GM21526 (cell line): ENCODE data around the gene RFX6.

Experiments used
- ATAC-seq: cut with Tn5 transposase; IDR thresholded peaks from one replicate; pipeline ENCODE4 v1.9.1; 2021; ENCODE audit warnings: moderate library complexity; ENCODE audit not compliant: unreplicated experiment, low FRiP score

RFX6 gene

DNA sequence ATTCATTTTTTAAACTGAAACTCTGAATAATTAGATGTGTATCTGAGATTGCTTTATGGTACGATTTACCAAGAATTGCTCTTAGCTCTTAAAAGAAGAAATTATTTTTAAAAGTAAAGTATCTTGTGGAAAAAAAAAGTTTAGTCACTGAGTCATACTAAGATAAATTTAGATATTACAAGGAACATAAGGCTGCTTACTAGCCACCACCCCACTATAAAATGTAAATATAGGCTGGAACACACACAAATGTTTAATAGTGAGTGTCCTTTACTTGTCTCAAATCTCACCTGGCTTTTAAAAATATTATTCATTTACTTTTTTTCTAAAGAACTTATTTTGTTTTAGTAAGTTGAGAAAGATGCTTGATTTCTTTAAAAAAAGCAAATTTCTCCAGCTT lies 17.6 kb downstream of the RFX6 start:
- no peak for ATAC-seq

DNA sequence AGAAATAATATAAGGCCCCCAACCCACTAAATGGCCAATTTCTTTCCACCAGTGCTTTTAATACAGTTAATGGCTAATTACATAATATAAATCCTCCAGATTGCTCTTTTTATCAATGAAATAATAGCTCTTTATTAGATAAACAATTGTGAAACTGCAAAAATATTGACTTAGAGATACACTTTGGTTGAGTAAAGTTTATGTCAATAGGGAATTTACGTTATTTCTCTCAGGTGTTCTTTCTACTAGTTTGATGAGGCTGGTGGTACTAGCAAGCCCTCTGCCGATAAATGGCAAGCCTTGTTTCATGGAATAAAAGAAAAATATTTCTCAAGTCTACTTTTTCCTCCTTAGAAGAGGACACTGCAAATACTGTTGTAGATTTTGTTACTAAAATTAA lies 18.9 kb downstream of the RFX6 start:
- ATAC-seq, result no peak

DNA sequence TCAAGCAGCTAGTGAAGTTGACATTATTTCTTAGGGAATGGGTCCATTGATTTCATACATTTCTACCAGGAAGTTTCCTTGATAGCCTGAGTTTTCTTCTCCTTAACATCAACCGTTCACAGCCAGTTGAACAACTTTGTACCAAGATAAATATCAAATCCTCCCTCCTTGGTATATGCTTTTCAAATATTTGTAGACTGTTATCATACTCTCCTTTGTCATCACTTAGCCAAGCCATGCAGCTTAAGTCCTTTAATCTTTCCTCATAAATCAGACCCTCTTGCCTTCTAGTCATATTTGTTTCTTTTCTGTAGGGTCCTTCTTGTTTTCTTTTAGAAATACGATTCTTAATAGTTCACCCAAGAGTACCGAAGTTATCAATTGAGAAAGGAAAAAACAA lies 25.6 kb downstream of the RFX6 start:
- no peak for ATAC-seq

DNA sequence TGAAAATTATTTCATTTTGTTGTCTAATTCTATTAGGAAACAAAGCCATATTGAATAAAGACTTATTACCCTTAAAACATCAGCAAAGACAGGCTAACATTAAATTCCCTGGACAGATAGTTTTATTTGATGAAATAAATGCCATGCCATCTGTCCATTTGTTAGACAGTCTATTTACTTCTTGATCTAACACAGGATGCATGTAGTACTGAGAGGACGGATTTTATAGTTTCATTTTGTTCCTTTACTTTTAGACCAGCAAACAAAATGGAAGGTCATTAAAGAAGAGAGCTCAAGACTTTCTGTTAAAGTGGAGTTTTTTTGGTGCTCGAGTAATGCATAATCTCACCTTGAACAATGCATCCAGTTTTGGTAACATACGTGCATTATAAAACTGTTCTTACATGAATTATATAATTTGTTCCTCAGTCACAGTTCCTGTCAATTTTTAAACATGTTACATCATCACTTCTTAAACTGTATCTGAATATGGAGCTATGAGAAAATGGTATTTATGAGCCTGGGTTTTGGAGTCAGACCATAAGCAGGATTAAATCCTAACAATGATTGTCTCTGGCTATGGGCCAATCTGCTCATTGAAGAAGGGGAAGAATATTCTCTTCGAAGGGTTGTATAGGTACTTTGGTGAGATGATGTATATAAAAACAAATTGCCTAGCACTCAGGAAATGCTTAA lies 46.0 kb downstream of the RFX6 start:
- no peak for ATAC-seq

DNA sequence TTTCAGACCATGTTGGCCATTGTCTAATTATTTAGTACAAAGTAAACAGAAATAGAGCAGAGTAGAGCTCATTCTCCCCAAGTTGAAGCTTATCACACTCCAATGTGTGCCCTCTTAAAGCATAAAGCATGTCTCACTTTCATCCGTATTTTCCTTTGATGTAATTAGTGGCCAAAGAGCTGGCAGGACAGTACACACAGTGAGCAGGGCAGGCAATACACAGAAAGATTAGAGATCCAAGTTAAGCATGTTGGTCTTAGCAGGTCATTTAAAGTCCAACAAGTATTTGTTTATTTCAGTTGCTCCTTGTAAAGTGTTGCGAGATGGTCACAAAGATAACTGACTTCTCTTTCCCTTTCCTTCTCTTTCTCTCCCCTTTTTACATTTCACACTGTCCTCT lies 47.2 kb downstream of the RFX6 start:
- ATAC-seq, result no peak

DNA sequence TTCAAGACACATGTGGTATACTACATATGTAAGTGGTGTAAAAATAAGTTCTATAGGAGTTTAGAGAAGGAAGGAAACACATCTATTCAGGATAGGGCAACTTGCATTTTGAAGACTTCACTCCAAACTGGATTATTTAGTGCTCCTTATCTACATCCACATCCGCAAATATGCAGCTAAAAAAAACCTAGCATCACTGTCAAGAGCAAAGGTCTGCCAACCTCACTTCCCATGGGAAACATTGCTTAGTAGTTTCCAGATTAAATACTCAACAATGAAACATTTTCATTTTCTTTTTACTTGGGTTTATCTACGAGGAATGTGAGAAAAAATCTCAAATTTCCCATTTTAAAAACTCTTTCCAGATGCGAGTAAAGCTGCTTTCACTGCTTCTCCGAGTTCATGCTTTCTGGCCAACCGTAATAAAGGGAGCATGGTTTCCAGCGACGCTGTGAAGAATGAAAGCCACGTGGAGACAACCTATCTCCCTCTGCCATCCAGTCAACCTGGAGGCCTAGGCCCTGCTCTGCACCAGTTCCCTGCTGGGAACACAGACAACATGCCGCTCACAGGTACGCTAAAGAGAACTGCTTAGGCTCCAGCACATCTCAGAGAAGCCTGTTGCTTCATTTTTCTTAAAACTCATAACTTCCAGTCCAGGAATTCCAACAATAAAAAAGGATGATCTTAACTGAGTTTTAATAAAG lies 48.2 kb downstream of the RFX6 start:
- no peak for ATAC-seq

DNA sequence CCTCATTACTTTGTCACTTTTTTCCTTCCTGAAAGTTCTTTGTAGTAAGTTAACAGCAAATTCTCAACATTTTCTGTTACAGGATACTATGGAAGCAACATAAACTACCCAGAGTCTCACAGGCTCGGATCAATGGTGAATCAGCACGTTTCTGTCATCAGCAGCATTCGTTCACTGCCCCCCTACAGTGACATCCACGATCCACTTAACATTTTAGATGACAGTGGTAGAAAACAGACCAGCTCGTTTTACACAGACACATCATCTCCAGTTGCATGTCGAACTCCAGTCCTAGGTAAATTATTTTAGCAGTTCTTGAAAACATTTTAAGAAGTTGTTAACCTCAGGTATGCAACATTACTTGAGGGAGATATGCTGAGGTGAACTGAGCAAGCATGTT lies 51.6 kb downstream of the RFX6 start:
- no peak for ATAC-seq

DNA sequence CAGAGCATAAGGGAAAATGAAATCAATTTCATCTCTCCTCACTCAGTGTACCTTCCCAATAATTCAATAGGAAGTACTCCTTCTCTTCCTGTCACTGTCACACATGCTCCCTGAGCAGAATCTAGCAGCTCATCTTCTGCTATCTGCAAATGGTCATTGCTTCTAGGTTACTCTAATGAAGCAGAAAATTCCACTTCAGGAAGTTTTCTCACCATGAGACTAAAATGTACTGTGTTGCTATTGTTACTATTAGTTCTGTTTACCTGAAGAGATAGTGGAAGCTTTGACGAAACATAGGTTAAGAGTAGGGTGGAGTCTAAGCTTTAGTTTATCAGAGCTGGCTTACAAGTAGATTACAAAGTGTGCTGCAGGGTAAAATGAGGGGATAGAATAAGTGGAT lies 52.8 kb downstream of the RFX6 start:
- ATAC-seq, result no peak

DNA sequence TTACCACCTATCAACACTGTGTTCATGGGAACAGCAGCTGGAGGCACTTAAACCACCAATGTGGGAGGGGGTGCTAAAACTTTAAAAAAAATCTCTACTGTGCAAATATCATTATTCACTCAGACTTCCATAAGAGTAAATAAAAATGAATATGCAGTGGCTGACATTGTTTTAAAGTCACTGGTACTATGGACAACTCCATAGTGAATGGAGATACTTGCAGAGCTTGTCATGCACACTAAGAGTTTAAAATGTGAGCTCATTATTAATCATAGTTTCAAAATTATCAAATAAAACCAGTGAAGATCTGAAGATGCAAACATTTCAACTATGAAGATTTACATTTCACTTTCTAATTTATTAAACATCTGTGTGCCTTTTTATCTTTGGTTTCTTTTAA lies 54.4 kb downstream of the RFX6 start:
- no peak for ATAC-seq

DNA sequence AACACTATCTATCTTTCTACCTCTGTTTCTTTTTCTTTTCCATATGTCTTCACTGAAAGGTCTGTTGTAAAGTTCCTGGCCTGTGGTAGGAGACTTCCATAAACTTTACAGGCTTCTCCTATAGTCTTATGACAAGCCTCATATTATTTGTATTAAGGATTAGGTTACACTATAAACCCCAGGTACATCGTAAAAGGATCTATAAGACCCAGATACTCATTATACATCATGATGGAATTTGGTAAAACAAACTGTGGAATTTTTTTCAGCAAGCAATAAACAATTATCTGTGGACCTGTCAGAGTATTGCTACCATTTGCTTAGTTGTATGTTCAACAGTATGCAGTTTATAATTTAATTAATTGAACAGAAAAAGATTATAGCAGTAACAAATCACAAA lies 55.5 kb downstream of the RFX6 start:
- no peak for ATAC-seq

DNA sequence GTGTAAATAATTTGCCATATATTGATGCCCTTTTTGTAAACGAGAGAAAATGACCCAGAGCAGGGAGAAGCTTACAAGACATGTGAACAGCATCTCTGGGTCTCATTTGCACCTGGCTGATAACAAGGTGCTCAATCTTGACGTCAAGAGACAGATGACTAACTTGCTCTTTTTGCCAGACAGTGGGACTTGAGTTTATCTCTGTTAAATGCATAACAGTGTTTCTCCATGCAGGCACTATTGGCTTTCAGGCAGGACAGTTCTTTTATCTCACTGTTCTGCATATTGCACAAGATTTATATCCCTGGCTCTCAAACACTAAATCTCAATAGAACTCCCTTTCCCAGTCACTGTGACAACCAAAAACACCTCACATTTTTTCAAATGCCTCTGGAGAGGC lies 56.4 kb downstream of the RFX6 start:
- no peak for ATAC-seq

DNA sequence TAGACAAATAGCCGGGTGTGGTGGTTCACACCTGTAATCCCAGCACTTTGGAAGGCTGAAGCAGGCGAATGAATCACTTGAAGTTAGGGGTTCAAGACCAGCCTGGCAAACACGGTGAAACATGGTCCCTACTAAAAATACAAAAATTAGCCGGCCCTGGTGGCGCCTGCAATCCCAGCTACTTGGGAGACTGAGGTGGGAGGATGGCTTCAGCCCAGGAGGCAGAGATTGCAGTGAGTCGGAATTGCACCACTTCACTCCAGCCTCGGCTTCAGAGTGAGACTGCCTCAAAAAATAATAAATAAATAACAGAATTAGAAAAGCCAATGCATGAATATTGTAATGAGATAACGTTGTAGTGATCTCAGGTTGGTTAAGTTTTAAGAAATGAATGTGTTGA lies 61.3 kb downstream of the RFX6 start:
- ATAC-seq, result no peak

DNA sequence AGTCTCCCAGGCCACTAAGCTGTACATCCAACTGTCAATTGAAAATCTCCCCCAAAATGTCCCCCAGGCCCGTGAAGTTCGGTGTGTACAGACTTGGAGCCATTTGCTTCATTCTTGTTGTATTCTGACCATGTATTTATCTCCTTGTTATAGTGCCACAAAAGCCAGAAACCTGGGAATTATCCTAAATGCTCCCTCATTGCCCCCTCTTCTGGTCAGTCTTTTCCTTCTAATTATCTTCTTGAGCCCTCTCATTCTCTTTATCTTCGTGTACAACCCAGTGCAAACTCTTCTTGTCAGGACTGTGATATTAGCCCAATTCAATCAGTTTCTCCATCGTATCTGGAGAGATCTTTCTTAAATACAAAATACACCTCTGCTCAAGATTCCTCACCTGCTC lies 64.7 kb downstream of the RFX6 start:
- ATAC-seq, result no peak

DNA sequence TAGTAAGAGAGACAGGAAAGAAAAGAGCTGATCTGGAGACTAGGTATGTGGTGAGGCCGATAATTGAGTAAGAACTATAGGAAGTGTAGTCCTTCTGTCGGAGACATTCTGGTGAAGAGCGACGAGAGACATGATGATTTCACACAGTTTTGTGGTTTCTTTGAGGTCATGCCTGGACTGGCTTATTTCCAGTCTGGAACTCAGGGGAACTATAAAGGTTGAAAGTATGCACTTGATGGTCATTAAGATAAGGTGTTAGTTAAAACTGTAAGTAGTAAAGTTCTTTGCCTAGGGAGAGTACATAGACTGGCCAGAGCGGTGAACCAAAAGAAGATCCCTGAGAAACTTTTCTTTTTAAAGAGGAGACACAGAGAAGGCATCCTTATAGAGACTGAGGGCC lies 68.8 kb downstream of the RFX6 start:
- ATAC-seq, result no peak

DNA sequence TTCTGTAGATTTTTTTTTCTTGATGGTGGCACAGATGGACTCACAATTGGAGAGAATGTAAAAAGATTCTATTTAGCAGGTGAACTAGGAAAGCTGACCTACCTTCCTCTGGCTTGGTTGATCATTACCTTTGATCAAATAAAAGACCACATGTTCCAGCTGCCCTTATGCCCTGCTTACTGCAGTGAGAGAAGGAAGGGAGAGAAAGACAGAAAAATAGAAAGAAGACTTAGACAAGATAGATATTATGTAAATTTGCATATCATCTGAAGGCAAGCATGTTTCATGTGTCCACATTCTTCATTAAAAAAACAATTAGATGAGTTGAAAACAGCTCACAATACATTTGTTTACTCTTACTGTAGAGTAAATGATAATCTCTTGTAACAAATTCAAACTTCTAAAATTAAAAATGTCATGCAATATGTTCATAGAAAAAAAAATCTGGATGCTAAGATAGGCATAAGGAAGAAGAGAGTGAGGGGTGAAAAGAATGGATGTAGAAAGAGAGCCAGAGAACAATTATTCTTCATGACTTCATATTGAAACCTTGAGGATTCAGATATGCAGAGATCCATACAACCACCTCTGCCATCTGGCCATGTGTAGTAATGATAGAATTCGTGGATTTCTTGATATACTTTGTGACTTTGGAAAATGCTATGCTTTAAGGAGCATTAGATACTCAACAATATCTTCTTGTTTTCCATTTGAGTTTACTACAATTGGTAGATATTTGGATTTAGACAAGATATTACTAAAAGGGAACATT lies 71.7 kb downstream of the RFX6 start:
- ATAC-seq, result no peak

DNA sequence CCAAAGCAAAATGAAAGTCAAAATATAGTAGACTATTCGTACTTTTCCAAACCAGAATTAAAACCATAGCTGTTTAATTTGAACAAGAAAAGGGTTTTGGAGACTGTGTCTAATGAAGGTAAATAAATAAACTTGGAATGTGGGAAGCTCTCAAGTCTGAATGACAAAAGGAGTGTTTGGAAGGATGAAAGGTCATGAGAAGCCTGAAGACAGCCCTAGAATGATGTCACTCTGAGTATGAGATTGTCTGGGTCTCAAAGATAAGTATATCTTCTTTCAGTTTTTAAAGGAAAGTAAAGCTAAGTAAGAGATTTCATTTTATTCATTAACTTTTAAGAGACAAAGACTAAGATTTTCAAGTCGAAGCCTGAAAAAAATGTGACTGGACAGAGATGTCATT lies 72.9 kb downstream of the RFX6 start:
- no peak for ATAC-seq

DNA sequence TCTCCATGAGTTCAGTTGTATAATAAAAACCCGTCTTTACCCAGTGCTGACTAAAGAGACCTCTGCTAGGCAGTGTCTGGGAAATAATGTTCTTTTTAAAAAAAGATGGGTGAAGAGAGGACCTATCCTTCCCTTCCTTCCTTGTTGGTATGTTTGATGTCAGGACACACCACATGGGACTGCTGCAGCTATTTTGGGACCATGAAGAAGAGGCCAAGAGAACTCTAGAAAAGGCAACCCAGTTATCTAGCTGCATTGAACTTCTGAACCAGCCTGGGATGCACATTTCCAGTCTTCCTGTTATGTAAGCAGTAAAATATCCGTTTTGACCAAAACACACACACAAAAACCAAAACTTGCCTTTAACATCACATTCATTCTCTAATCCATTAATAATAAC lies 77.3 kb downstream of the RFX6 start:
- ATAC-seq, result no peak

DNA sequence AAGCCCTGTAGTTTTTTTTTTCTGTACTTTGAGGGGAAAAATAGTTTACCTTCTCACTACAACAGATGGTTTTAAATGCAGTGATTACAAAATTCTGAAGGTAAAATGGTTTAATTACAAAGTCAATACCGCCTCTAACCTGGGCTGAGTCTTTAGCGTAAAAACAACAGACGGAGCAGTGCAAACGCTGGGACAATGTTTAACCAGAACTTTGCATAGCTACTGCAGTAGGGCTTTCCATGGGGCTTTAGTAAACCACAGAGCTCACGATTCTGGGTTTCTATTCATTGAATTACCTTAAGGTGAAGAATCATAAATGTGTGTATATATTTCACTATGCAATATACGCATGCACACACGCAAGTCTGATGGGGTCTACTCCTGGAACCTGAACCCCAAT lies 77.9 kb downstream of the RFX6 start:
- ATAC-seq, result no peak

DNA sequence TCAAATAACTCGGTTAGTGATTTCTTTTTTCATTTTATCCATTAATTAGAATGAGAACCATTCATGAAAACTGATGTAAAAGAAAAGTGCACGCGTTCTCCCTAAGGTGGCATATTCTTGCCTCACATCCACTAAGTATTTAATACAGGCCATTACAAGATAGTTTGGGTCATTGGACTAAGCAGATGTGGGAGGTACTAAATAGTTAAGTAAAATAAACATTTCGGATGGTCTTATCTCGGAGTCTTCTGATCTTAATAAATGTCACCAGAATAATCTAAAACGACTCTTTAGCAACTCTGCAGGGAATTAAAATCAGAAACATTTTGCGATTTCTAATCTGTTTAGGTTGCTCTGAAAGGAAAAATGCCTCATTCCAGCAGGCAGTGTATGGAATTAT lies 78.7 kb downstream of the RFX6 start:
- ATAC-seq, result no peak

DNA sequence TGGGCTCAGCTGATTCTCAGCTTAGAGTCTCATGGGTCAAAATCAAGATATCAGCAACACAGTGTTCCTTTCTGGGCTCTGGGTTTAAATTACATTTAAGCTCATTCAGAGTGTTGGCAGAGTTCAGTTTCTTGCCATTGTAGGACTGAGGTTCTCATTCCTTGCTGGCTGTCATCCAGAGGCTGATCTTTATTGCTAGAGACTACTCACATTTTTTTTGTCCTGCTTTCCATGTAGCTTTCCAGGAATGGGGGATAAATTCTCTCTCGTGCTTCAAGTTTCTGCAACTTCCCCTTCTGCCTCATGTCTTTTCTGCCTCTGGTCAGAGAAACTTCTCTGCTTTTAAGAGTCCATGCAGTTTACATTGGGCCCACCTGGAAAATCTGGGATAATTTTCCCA lies 86.9 kb downstream of the RFX6 start:
- no peak for ATAC-seq

DNA sequence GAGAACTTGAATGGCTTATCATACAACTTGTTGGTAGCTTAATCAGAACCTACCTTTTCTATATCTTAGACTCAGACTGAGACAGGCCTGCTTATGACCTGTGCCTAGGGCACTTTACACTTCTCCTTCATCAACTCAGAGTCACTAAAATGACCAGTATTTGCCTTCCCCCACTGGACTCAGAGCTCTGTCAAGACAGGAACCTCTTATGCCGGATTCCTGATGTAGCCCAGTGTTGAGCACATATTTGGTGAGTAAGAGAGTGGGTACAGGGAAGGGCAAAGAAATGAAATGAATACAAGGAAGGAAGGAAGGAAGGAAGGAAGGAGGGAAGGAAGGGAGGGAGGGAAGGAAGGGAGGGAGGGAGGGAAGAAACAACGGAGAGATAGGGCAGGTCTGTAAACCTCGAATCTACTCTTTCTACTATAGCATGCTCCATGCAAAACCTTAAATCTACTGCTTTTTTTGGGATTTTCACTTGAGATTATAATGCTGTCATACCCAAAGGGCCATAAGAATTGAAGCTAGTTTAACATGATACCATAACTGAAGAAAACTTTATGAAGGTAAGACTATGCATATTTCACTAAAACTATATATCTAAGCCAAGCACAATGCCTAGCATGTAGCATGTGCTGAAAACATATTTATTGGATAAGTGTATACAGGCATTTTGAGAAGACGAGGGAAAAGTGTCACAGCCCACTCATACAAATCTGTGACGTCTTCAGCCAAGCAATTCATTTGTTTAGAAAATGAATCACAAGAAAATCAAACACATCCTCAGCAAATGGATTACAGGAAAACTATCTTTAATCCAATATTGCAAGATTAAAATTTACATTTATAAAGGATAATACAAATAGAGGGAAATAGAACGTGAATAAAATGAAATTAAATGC lies 89.9 kb downstream of the RFX6 start:
- no peak for ATAC-seq
